Measurements from ENCODE around the gene SMNDC1.

Gene SMNDC1

DNA sequence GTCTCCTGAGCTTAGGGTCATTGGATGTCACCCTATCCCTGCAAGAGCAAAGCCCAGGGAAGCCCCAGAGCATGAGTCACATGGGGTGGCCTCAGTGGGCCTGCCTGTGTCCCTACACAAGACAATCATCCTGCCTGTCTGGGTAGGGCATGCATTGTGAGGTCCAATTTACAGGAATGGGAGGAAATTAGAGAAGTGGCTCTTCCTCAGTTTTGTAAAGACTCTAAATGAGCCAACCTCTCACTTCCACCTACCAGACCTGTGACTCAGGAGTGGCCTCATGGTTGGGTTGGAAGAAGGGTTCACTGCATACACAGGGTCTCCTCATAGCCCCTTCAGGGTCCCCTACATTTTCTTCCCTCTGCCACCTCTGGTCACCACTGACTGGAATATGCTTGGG, 43.6 kb upstream of the SMNDC1 start:
- no peak for DNase-seq (ENCODE audit: extremely low read depth, low read depth)
- TF ChIP-seq, protein P1, sequence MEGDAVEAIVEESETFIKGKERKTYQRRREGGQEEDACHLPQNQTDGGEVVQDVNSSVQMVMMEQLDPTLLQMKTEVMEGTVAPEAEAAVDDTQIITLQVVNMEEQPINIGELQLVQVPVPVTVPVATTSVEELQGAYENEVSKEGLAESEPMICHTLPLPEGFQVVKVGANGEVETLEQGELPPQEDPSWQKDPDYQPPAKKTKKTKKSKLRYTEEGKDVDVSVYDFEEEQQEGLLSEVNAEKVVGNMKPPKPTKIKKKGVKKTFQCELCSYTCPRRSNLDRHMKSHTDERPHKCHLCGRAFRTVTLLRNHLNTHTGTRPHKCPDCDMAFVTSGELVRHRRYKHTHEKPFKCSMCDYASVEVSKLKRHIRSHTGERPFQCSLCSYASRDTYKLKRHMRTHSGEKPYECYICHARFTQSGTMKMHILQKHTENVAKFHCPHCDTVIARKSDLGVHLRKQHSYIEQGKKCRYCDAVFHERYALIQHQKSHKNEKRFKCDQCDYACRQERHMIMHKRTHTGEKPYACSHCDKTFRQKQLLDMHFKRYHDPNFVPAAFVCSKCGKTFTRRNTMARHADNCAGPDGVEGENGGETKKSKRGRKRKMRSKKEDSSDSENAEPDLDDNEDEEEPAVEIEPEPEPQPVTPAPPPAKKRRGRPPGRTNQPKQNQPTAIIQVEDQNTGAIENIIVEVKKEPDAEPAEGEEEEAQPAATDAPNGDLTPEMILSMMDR (IDR thresholded peaks at IDR 0.05; ENCODE audit: low read depth, low read length) = no peak

DNA sequence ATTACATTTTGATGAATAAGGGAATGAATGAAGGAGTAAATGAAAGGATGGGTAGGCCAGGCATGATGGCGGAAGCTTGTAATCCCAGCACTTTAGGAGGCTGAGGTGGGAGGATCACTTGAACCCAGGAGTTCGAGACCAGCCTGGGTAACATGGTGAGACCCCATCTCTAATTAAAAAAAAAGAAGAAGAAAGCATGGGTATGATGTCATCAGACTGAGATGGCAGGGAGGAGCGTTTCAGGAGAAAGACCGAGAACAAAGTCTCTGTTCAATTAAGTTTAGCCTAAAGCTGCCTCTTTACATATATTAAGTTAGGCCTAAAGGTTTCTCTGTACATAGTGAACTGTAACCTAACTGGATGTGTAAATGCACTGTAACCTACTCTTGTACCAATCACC, 42.2 kb upstream of the SMNDC1 start:
- TF ChIP-seq, protein P1 (IDR thresholded peaks at IDR 0.05; ENCODE audit: low read depth, low read length) = no peak
- DNase-seq (ENCODE audit: extremely low read depth, low read depth) = no peak

DNA sequence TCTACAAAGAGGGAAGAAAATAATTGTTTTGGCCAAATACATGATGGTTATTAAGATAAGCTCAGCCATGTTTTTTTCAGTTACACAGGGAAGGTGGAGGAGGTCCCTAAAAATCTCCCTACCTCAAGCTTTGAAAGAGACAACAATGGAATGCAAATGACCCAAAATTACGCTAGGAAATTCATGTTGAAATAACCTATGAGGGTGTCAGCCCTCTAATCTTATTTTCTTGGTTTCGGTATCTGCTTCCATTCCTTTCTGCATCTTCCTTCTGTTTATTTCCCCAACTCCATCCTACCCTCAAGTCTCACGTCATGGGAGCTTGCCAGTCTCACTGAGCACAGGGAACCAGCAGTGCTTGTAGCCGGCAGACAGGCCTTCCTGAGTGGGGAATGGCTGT, 40.6 kb upstream of the SMNDC1 start:
- DNase-seq (ENCODE audit: extremely low read depth, low read depth) = no peak
- TF ChIP-seq, protein P1 (IDR thresholded peaks at IDR 0.05; ENCODE audit: low read depth, low read length) = no peak

DNA sequence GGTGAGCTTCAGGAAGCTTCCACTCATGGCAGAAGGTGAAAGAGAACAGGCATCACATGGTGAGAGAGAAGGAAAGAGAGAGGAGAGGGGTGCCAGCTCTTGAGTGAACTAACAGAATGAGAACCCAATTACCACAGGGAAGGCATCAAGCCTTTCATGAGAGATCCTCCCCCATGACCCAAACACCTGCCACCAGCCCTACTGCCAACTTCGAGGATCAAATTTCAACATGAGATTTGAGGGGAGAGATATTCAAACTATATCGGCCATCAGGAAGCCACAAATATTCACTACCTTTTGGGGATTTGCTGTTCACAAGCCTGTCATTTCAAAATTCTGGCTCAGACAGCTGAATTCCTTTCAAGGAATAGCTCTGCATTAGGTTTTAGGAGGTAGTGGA, 39.9 kb upstream of the SMNDC1 start:
- no peak for DNase-seq (ENCODE audit: extremely low read depth, low read depth)
- TF ChIP-seq, protein P1 (IDR thresholded peaks at IDR 0.05; ENCODE audit: low read depth, low read length) = no peak

DNA sequence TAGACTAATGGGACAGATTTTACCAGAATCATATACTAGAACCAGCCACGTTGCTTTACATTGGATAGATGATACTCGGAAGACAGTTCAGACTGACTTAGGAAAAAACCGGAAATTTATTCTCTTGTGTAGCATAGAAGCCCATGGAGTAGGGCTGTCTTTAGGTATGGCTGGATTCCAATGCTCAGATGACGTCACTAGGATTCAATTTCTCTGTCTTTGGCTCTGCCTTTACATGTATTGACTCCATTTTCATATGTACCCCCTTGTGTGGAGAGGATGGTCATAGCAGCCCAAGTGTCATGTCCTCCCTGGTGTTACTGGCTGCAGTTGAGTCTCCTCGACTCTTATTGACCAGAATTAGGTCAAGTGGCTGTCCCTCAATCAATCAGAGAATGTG, 39.2 kb upstream of the SMNDC1 start:
- DNase-seq (ENCODE audit: extremely low read depth, low read depth) = no peak
- TF ChIP-seq, protein P1 (IDR thresholded peaks at IDR 0.05; ENCODE audit: low read depth, low read length) = no peak

DNA sequence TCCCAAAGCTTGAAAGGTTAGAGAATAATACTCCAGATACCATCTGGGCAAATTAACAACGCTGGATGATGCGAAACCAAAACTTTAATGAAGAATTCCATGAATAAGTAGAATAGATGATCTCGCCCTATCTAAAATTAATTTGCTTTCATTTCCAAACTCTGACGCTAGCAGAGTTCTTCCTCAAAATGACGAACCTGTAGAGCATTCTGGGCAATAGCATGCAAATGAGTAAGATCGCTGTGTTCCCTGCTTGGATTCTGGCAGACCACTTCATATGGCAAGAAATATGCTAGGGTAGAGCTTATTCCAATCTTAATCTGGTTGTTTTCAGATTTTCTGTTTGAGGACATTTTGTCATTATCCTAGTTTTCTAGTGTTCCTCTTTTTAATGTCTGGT, 36.1 kb upstream of the SMNDC1 start:
- DNase-seq (ENCODE audit: extremely low read depth, low read depth) = no peak
- TF ChIP-seq, protein P1 (IDR thresholded peaks at IDR 0.05; ENCODE audit: low read depth, low read length) = no peak

DNA sequence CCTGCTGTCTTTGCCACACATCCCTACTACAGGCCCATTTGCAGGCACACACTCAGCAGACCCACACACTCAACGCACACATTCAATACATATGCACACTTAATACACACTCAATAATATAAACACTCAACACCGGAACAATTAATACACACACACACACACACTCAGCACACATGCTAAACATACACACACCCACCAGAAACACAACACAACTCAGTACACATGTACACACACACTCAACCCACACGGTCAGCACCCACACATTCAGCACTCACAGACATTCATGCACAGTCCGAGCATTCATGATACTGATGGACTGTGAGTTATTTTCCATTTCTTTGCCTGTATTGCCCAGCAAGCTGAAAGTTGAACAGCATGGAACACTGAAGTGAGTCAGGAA, 35.4 kb upstream of the SMNDC1 start:
- TF ChIP-seq, protein P1 (IDR thresholded peaks at IDR 0.05; ENCODE audit: low read depth, low read length) = no peak
- no peak for DNase-seq (ENCODE audit: extremely low read depth, low read depth)

All from AG09319 (cell line).